OCI-LY1 (cell line): ENCODE results near the gene RAD50.

Experiments
- CTCF ChIP-seq: fragments of 200-600 bp; sonication (generic), shearing (Covaris generic); IDR thresholded peaks from 2 replicates; pipeline ENCODE4 v1.5.1; 2017; ENCODE audit warnings: mild to moderate bottlenecking, antibody characterized with exemption, low read length, moderate library complexity, mixed read lengths
- EZH2 ChIP-seq: fragments of 200-600 bp; sonication (generic), shearing (Covaris generic); IDR thresholded peaks from 2 replicates; pipeline ENCODE4 v1.8.0; 2017; ENCODE audit warnings: borderline replicate concordance, mixed run types, mild to moderate bottlenecking, antibody characterized with exemption, low read length, moderate library complexity, mixed read lengths

GRCh38 chr5:132557478-132558172 lies 848 bp downstream of the RAD50 start:
- no peak for TF ChIP-seq EZH2
- TF ChIP-seq CTCF: no peak
